Thyroid gland (tissue), 4 donors: ENCODE measurements around the gene CFB. TPM values are rescaled to one million over a fixed set of nuclear protein-coding genes. Genes with fewer than 3 reads are reported as not detected.

Source experiments
- DNase-seq, 2 donors: peaks; one replicate each; pipeline ENCODE4 v3.0.0-alpha.2; 2019
- H3K27ac ChIP-seq, 3 donors: fragments of 200-600 bp; sonication (generic); 1 replicate in 2 of 3; 2 replicates in 1 of 3; pipeline ENCODE4 v1.5.1; 2016 to 2019; ENCODE audit warnings: mild to moderate bottlenecking in 1 of 3, moderate library complexity in 1 of 3
- H3K27me3 ChIP-seq: fragments of 200-600 bp; sonication (generic); one replicate; pipeline ENCODE4 v1.5.1; 2019
- H3K36me3 ChIP-seq, 2 donors: fragments of 200-600 bp; sonication (generic); one replicate each; pipeline ENCODE4 v1.5.1; 2016 to 2019
- H3K4me1 ChIP-seq, 2 donors: fragments of 200-600 bp; sonication (generic); one replicate each; pipeline ENCODE4 v1.5.1; 2017 to 2019
- H3K4me3 ChIP-seq, 3 donors: fragments of 200-600 bp; sonication (generic); replicated peaks in 1 of 3; 1 replicate in 2 of 3; 2 replicates in 1 of 3; pipeline ENCODE4 v1.5.1; 2016; ENCODE audit warnings: mild to moderate bottlenecking in 1 of 3
- H3K9me3 ChIP-seq: fragments of 200-600 bp; sonication (generic); one replicate; pipeline ENCODE4 v1.5.1; 2017
- POLR2A ChIP-seq, 2 donors: fragments of 450-650 bp; IDR thresholded peaks; one replicate each; pipeline ENCODE4 v1.6.1; 2017; ENCODE audit warnings: antibody characterized with exemption in 2 of 2, mild to moderate bottlenecking in 2 of 2, moderate library complexity in 1 of 2
- WGBS, 2 donors: methylation state at CpG; one replicate each; pipeline ENCODE4 v1.1.5; 2017; 5-methylcytosine and 5-hydroxymethylcytosine counted together
- intact Hi-C: fragments of 100-400 bp; cut with DNase I; formaldehyde crosslinking; loops from one replicate; pipeline ENCODE4 v1.15.1; 2023
- total RNA-seq, 4 donors: library from RNA; depleted of rRNA; stranded (reverse); fragments of >200 nt; gene quantifications; one replicate each; pipeline ENCODE4 v1.2.3, GENCODE V29; 2016
- TF ChIP-seq, protein P1 (sequence below), 6 experiments: fragments of 200-600 bp in 3 of 6; fragments of 450-650 bp in 3 of 6; sonication (generic) in 3 of 6; IDR thresholded peaks; one replicate each; pipeline ENCODE4 v1.5.1; 2016 to 2019; ENCODE audit warnings: antibody characterized with exemption in 6 of 6, mild to moderate bottlenecking in 2 of 6, inconsistent platforms in 1 of 6, moderate library complexity in 1 of 6

CFB gene
- total RNA-seq, 4 donors from 2014 or later: 10.5 to 36.7 (median 16.4) TPM

DNA sequence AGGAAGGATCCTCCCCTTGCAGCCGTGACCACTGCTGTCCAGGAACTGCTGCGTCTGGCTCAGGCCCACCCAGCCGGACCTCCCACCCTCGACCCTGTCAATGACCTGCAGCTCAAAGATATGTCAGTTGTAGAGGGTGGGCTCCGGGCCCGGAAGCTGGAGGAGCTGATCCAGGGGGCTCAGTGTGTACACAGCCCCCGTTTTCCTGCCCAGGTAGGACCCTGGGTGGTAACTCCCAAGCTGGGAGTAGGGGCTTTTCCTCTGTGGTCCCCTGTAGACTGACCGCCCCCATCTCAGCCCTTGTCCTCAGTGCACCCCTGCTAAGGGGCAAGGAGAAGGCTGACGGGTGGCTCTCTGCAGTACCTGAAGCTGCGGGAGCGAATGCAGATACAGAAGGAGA is 22.4 kb downstream of the CFB start:
- no peak overlapping the region for H3K4me3 ChIP-seq
- no peaks in the 10 kb centered on the region for H3K9me3 ChIP-seq
- DNase-seq: no peak
- no peaks in the 10 kb centered on the region for H3K27me3 ChIP-seq
- WGBS, 2 donors: 92 to 96% methylated on average over 10 to 11 of the region's 11 CpGs
- intact Hi-C loops: loop anchor here (10.0 kb wide), 1 partner anchor 294 kb away; no protein-coding TSS in a partner anchor
- no peak overlapping the region for H3K27ac ChIP-seq
- peaks cover 8 to 16% of the 10 kb centered on the region in 2 donors for H3K4me1 ChIP-seq
- H3K36me3 ChIP-seq: peaks cover 46 to 59% of the 10 kb centered on the region in 2 donors
- TF ChIP-seq, protein P1, sequence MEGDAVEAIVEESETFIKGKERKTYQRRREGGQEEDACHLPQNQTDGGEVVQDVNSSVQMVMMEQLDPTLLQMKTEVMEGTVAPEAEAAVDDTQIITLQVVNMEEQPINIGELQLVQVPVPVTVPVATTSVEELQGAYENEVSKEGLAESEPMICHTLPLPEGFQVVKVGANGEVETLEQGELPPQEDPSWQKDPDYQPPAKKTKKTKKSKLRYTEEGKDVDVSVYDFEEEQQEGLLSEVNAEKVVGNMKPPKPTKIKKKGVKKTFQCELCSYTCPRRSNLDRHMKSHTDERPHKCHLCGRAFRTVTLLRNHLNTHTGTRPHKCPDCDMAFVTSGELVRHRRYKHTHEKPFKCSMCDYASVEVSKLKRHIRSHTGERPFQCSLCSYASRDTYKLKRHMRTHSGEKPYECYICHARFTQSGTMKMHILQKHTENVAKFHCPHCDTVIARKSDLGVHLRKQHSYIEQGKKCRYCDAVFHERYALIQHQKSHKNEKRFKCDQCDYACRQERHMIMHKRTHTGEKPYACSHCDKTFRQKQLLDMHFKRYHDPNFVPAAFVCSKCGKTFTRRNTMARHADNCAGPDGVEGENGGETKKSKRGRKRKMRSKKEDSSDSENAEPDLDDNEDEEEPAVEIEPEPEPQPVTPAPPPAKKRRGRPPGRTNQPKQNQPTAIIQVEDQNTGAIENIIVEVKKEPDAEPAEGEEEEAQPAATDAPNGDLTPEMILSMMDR (IDR thresholded peaks at IDR 0.05): no peak
- TF ChIP-seq POLR2A (IDR thresholded peaks at IDR 0.05): no peak

DNA sequence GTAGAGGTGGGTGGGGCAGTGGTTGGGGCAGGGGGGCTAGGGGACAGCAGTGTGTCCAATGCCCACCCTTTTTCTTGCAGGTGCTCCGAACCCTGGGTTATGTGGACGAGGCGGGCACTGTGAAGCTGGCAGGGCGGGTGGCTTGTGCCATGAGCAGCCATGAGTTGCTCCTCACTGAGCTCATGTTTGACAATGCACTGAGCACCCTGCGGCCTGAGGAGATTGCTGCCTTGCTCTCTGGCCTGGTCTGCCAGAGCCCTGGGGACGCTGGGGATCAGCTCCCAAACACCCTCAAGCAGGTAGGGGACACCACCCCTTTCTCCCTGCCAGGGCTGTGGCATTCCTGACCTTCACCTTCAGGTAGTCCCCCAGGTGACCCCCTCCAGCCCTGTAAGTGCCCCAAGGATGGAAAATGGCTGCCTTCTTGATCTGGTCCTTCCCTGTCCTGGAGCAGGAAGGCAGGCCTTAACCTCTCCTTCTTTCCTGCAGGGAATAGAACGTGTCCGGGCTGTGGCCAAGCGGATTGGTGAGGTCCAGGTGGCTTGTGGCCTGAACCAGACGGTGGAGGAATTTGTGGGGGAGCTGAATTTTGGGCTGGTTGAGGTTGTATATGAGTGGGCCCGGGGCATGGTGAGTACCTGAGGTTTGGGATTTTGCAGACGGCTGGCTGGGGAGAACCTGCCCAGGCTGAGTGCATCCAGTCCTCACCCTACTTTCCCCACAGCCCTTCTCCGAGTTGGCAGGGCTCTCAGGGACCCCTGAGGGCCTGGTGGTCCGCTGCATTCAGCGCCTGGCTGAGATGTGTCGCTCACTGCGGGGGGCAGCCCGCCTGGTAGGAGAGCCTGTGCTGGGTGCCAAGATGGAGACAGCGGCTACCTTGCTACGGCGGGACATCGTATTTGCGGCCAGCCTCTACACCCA is 23.2 kb downstream of the CFB start:
- peaks cover 12 to 18% of the 10 kb centered on the region in 2 donors for H3K4me1 ChIP-seq
- no peak overlapping the region for H3K27ac ChIP-seq
- no peaks in the 10 kb centered on the region for H3K27me3 ChIP-seq
- no peak for DNase-seq
- no peak for TF ChIP-seq POLR2A (IDR thresholded peaks at IDR 0.05)
- TF ChIP-seq, protein P1 (IDR thresholded peaks at IDR 0.05): no peak
- H3K4me3 ChIP-seq: no peak overlapping the region
- WGBS, 2 donors: 89 to 91% methylated on average over 15 to 23 of the region's 23 CpGs
- intact Hi-C loops: loop anchor here (10.0 kb wide), 1 partner anchor 294 kb away; no protein-coding TSS in a partner anchor
- H3K36me3 ChIP-seq: peaks cover 39 to 52% of the 10 kb centered on the region in 2 donors
- H3K9me3 ChIP-seq: no peaks in the 10 kb centered on the region

- no peaks in the 10 kb centered on the region for H3K27me3 ChIP-seq
- peaks cover 36 to 43% of the 10 kb centered on the region in 2 donors for H3K36me3 ChIP-seq
- no peak for TF ChIP-seq POLR2A (IDR thresholded peaks at IDR 0.05)
- TF ChIP-seq, protein P1 (IDR thresholded peaks at IDR 0.05): no peak
- peaks cover 12 to 18% of the 10 kb centered on the region in 2 donors for H3K4me1 ChIP-seq
- H3K9me3 ChIP-seq: no peaks in the 10 kb centered on the region
- no peak overlapping the region for H3K27ac ChIP-seq
- no peak overlapping the region for H3K4me3 ChIP-seq
- no peak for DNase-seq
- intact Hi-C loops: loop anchor here (10.0 kb wide), 1 partner anchor 295 kb away; no protein-coding TSS in a partner anchor
- WGBS, 2 donors: 85 to 87% methylated on average over 14 to 17 of the region's 17 CpGs
Observed at GRCh38 chr6:31969712-31970603, 24.1 kb downstream of the CFB start.

DNA sequence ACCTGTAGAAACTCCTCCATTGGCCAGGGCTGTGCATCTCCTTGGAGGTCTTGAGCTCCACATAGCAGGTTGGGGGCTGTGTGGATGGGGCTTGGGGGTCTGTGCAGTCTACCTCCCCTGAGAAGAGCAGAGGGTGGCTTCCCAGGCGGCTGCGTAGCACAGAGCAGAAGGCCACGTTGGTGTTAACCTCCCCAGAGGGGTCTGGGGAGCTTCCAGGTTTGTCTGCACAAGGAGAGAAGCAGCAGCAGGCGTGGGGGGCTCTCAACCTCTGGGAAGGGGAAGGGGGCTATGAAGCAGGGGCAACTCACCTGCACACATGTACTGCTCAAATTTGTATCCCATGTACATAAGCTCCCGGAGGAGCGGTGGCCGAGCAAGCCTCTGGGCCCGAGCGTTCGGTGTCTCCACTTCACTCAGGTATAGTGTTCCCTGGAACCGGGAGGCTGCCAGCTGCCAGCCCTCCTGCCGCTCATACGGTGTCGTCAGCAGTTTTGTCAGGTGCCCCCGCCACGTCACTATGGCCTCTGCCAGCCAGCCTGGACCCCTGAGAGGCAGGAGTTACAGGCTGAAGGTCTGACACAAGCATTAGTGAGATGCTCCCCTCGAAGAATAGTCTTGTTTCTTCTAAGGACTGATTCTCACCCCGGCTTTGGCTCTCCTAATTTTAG is 24.8 kb downstream of the CFB start:
- no peak for DNase-seq
- Histone ChIP-seq H3K36me3 (peaks cover 36 to 37% of the 10 kb centered on the region in 2 donors), H3K27me3 (no peaks in the 10 kb centered on the region)

More for the DNA sequence above, 24.8 kb downstream of the CFB start:
- H3K9me3 ChIP-seq: no peaks in the 10 kb centered on the region
- intact Hi-C loops: no loop called here
- peaks cover 12 to 18% of the 10 kb centered on the region in 2 donors for H3K4me1 ChIP-seq
- peak overlapping the region; percentile 93 to 97 (median 97) for H3K27ac ChIP-seq
- 83 to 87% methylated on average over 11 to 15 of the region's 18 CpGs for WGBS, 2 donors
- TF ChIP-seq, protein P1 (IDR thresholded peaks at IDR 0.05): no peak
- no peak for TF ChIP-seq POLR2A (IDR thresholded peaks at IDR 0.05)
- H3K4me3 ChIP-seq: peak overlapping the region in 1 of 3 donors; percentile 87
